NCI-H1105 treated with DMSO at 0.1 percent for 48 hours (cell line): Measurements from ENCODE around the gene FMC1.
A peak's percentile ranks its signal among the peaks of the same experiment; 100 is the strongest.

Experiments used
- DNase-seq: peaks from one replicate; lab custom pipeline; 2025; lab: John Stamatoyannopoulos, UW

FMC1 gene

GRCh38 chr7:139340037-139340807 lies 915 bp upstream of the FMC1 start:
- peak; percentile 99 for DNase-seq

- DNase-seq: no peak
Observed at GRCh38 chr7:139340808-139341057, 404 bp upstream of the FMC1 start.

DNA sequence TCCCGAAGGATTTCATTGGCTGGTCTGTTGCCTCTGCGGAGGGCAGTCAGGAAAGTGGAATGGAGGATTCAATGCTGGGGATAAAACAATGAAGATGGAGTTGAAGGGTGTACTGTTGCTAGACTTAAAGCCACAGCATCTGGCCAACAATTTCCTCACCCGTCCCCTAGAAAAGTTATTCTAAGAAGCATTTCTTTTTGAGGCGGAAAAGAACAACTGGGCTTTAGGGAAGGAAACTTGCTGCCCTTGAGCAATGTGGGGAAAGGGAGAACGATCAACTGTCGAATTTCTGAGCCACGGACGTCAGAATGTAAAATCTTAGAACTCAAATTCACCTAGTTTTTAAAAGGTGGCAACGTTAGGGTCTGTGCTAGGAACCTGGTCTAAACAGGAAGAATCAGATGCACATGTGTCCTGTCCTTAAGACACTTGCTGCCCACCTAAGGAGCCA lies 664 bp downstream of the FMC1 start:
- DNase-seq: peak; percentile 90

DNA sequence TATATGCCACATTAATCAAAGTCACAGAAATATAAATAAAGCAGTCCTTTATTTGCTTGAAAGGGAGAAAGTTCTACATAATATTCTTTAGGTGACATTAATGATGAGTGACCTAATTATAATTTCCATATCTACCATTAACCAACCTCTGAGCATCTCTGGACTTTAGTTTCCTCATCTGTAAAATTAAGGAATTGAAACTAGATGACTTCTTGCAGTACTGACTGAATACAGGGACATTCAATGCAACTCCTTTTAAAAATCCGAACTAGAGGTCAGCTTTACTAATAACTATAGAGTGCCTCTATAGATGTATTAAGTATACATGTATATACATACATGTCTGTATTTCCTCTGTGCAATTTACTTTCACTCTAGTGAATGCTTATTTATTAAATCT lies 3.9 kb downstream of the FMC1 start:
- DNase-seq: no peak

DNA sequence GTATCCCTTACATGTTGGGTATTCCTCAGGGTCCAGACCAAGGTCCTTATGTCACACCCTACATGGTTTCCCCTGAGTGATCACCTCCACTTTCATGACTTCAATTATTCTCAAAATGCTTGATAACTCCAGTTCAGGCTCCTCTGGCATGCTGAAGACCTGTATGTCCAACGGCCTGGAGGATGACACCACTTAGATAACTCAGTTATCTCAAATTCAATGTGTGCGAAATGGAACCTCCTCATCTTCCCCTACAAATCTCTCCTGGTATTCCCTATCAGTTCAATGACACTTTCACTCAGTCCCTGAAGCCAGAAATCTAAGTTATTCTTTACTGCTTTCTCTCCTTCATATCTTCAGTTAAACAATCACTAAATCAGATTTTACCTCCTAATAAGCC lies 9.9 kb downstream of the FMC1 start:
- no peak for DNase-seq

DNA sequence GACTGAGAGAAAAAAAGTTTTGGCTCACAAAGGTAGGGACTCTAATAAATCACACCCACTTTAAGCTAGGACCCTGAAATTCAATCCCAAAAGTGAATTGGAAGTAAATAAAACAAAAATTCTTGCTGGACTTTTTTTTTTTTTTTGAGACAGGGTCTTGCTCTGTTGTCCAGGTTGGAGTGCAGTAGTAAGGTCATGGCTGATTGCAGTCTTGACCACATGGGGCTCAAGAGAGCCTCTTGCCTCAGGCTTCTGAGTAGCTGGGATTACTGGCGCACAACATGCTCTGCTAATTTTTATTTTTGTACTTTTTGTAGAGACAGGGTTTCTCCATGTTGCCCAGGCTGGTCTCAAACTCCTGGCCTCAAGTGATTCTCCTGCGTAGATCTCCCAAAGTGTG lies 13.6 kb downstream of the FMC1 start:
- DNase-seq: no peak

DNA sequence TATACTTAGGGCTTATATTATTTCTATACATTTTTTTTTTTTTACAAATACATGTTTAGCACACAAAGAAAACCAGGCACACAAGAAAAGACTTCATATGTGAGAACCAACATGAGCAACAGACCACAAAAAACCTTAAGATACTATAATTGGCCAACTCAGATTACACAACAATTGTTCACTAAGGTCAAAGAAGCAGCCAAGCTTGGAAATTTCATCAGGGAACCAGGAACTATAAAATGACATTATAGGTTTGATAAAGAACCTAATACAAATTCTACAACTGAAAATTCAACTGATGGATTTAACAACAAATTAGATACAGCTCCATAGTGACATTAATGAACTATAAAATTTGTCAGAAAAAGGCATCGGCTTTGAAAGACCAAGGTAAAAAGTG lies 14.2 kb downstream of the FMC1 start:
- DNase-seq: no peak

DNA sequence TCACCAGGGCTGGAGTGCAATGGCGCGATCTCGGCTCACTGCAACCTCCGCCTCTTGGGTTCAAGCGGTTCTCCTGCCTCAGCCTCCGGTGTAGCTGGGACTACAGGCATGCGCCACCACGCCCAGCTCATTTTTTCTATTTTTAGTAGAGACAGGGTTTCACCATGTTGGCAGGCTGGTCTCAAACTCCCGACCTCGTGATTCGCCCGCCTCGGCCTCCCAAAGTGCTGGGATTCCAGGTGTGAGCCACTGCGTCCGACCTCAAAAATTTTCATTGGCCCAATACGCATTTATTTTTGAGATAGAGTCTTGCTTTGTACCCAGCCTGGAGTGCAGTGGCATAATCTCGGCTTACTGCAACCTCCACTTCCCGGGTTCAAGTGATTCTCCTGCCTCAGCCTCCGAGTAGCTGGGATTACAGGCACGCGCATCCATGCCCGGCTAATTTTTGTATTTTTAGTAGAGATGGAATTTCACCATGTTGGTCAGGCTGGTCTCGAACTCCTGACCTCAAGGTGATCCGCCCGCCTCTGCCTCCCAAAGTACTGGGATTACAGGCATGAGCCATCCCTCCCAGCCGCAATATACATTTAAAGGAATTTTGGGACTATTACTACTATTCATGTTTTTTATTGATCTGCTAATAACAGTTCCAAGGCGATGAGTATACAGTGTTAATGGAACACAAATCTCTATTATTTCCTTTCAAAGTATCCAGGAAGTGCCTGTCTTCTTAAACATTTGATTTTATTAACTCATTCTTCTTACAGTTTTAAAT lies 16.8 kb downstream of the FMC1 start:
- DNase-seq: peak; percentile 19

DNA sequence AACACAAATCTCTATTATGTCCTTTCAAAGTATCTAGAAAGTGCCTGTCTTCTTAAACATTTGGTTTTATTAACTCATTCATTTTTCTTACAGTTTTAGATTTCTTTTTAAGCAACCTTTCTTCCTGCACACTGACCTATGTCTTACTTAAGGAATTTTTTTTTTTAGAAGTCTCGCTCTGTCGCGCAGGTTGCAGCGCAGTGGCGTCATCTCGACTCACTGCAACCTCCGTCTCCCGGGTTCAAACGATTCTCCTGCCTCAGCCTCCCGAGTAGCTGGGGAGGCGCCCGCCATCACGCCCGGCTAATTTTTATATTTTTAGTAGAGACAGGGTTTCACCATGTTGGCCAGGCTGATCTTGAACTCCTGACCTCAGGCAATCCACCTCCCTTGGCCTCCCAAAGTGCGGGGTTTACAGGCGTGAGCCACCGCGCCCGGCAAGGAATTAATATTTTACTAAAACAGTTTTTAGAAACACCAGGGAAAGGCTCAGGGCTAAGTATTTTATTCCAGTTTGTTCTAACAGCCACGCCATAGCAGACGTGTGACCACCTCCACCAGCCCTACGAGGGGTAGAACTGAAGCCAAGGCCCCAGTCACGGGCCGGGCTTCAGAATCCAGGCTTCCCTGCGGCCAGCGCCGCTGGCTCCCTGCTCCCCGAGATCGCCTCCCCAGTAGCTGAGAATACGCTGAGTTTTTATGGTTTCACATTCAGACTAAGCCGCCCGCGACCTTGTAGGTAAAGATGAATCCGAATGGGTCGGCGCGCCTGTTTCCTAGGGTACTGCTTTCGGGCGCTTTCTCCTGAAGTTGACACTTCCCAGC lies 17.6 kb downstream of the FMC1 start:
- peak; percentile 19 for DNase-seq

DNA sequence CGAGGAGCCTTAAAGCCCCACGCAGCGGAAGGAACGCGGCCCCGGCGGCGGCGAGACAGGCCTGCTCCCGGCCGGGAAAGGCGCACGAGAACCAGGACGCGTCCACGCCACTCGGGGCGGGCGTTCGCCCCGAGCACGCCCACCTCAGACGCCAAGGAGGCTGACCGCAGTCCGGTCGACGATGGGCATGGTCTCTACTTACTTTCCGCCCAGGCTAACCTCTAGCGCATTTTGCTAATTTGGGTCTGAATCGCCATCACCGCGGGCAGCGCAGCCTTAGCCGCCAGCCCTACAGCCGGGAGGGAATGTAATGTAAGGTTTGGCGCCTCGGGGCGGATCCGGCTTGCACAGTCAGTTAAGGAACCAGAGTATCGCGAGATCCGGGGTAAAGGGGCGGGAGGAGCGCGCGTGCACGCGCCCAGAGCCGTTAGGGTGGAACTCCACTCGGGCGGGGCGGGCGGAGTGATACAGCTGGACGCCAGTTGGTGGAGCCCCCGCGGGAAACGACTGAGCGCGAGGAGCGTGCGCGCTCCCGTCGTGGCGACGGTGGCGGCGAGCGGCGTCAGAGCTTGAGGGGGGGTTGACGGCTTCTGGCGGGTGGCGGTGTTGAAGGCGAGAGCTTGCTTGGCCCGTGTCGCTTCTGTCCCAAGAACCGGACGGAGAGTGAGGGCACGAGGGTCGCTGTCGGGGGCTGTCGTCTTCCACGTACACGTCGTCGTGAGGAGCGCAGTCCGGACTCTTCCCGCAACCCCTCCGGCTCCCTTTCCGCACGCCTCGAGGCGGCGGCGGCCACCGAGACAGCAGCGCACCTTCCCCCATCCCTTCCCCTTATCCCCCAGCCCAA lies 18.5 kb downstream of the FMC1 start, which contains the start of gene LUC7L2:
LUC7L2 (plus strand) TSS at position 529 of the 844 bp plus-strand sequence. CDS start 368 bp downstream, outside the sequence.
- peak; percentile 97 for DNase-seq

DNA sequence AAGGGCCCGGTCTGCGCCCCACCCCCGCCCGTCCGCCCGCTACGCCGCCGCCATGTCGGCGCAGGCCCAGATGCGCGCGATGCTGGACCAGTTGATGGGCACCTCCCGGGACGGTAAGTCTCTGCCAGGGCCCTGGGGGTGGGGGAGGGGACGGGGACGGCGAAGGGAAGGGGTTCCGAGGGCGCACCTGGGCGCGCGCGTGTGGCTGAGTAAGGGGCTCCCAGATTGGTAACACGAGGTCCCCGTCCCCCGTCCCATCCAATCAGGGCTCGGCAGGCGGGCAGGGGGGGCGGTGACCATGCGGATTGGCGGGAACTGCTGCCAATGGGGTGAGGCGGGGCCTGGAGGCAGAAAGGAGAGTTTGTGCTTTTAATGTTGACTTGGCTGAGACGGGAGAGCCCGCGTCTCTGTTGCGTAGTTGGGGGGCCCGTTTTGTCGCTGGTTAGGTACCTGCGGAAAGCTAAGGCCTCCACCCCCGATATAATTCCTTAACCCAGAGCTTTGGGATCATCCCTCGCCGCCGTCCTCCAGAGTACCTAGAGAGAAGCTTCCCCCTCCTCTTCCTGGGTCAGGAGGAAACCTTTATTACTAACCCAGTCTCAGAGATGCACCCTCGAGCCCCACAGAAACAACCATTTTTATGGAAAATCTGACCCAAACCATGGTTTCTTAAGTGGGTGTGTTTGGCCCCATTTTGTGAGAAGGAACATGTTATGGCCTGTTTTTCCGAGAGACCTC lies 19.2 kb downstream of the FMC1 start:
- peak; percentile 96 for DNase-seq

DNA sequence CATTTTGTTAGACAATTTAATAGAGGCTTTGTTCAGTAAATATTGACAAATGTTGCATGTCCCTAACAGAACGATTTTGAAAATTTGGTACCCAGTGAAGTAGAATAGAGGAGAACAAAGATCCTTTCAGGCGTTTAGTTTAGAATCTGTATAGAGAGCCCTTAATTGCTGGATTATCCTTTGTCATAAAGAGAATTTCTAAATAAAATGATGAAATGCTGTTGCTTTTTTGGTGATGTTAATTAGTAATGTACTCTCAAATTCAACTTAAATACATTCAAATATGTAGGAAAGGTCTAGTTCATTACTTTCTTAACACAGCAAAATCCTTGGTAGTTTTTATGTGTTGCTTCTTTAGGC lies 19.8 kb downstream of the FMC1 start:
- peak; percentile 25 for DNase-seq

GRCh38 chr7:139361523-139361922 lies 20.4 kb downstream of the FMC1 start:
- no peak for DNase-seq

DNA sequence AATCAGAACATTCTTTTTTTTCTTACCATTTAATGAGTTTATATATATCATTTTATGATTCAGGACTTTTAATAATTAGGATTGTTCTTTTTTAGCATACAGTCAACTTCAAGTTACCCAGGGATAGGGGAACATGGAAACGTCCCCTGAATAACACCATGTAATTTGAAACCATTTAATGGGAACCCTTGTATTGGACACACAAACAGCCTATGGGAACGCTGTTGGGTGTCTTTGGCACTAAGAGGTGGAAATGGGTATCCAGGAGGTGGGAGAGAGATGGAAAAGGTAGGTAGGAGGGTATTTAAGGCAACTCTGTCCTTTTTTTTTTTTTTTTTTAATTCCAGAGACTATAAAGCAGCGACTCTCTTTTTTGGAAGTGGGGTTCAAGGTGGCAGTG lies 21.2 kb downstream of the FMC1 start:
- DNase-seq: peak; percentile 44

- no peak for DNase-seq
Observed at GRCh38 chr7:139362981-139363380, 21.8 kb downstream of the FMC1 start.

DNA sequence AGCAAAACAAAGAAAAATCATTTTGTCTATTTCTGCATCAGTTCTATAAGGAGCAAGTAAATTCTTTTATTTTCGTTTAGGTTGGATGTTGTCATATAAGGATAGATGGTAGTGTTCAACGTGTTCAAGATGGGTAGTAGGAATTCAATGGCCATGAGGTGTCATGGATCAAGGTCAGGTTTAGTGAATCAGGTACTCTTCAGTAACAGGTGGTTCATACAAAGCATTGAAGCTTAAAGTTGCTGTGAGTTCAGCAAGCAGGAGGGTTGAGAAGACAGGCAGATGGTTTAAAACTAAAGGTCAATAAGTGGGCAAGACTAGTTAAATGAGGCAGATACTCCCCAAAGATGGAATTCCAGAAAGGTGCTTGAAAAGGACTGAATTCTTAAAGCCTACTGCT lies 24.2 kb downstream of the FMC1 start:
- no peak for DNase-seq

DNA sequence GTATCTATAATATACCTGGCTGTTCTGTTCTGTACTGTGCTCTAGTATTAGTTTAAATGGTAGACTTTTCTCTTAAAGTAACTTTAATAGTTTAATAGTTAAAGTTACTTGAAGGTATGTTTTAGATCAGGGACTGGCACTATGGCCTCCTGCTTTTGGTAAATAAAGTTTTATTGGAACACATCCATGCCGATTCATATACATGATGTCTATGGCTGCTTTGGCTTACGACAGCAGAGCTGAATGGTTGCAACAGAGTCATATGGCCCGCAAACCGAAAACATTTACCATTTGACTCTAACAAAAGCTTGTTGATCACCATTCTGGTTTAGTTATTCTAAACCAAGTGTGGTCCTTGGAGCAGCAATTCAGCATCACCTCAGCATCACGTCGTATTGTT lies 25.3 kb downstream of the FMC1 start:
- DNase-seq: no peak

- DNase-seq: no peak
Observed at GRCh38 chr7:139367438-139368155, 26.5 kb downstream of the FMC1 start.

DNA sequence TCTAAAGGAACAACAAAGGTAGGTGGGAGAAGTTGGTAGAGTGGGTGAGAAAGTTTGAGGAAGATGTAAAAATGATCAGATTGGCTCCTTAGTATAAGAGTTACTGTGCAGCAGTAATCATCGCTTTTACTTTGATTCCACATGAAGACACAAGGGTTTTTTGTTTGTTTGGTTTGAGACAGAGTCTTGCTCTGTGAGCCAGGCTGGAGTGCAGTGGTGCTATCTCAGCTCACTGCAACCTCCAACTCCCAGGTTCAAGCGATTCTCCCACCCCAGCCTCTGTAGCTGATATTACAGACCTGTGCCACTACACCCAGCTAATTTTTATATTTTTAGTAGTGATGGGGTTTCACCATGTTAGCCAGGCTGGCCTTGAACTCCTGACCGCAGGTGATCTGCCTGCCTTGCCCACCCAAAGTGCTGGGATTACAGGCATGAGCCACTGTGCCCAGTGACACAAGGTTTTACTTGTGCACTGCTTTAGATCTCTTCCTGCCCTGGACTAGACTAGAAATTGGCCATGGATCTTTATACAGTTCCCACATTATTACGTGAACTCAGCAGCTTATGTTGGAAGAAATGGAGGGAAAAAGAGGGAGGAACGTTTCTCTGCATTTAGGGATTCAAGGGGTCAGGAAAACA lies 29.3 kb downstream of the FMC1 start:
- DNase-seq: no peak

- no peak for DNase-seq
Observed at GRCh38 chr7:139370943-139371313, 29.8 kb downstream of the FMC1 start.
